ENCODE measurements around the gene POLDIP3.

POLDIP3 gene

GRCh38 chr22:42614312-42615091 is at the start of gene POLDIP3:
TSS of gene POLDIP3 (minus strand) at chr22:42614883. CDS start at chr22:42614857, 26 bp downstream.
- peak; percentile 96 for DNase-seq (ENCODE audit: low read depth, low spot score)

- DNase-seq (ENCODE audit: low read depth, low spot score), result peak; percentile 62
Observed at GRCh38 chr22:42661985-42662831, 47.5 kb upstream of the POLDIP3 start.

- no peak for DNase-seq (ENCODE audit: low read depth, low spot score)
Observed at GRCh38 chr22:42656578-42656977, 41.9 kb upstream of the POLDIP3 start.

GRCh38 chr22:42655693-42656092 is 41.0 kb upstream of the POLDIP3 start:
- DNase-seq (ENCODE audit: low read depth, low spot score), result no peak

GRCh38 chr22:42654436-42655073 is 39.9 kb upstream of the POLDIP3 start:
- no peak for DNase-seq (ENCODE audit: low read depth, low spot score)

GRCh38 chr22:42653999-42654398 is 39.3 kb upstream of the POLDIP3 start:
- DNase-seq (ENCODE audit: low read depth, low spot score), result no peak

- DNase-seq (ENCODE audit: low read depth, low spot score), result no peak
Observed at GRCh38 chr22:42651134-42651533, 36.5 kb upstream of the POLDIP3 start.

GRCh38 chr22:42649246-42650099 is 34.8 kb upstream of the POLDIP3 start, which contains the start of gene CYB5R3:
TSS of gene CYB5R3 (minus strand) at chr22:42649392. CDS start at chr22:42649315, 77 bp downstream.
- DNase-seq (ENCODE audit: low read depth, low spot score), result peak; percentile 38

- no peak for DNase-seq (ENCODE audit: low read depth, low spot score)
Observed at GRCh38 chr22:42648368-42649245, 33.9 kb upstream of the POLDIP3 start.

GRCh38 chr22:42648017-42648367 is 33.3 kb upstream of the POLDIP3 start:
- DNase-seq (ENCODE audit: low read depth, low spot score), result no peak

GRCh38 chr22:42646569-42647525 is 32.2 kb upstream of the POLDIP3 start:
- DNase-seq (ENCODE audit: low read depth, low spot score), result no peak

- no peak for DNase-seq (ENCODE audit: low read depth, low spot score)
Observed at GRCh38 chr22:42645938-42646568, 31.4 kb upstream of the POLDIP3 start.

GRCh38 chr22:42645341-42645937 is 30.8 kb upstream of the POLDIP3 start:
- no peak for DNase-seq (ENCODE audit: low read depth, low spot score)

- DNase-seq (ENCODE audit: low read depth, low spot score), result no peak
Observed at GRCh38 chr22:42644422-42645340, 30.0 kb upstream of the POLDIP3 start.

- DNase-seq (ENCODE audit: low read depth, low spot score), result no peak
Observed at GRCh38 chr22:42643634-42644421, 29.1 kb upstream of the POLDIP3 start.
